Right lobe of liver (tissue), 6 donors: Measurements from ENCODE around the gene MTAP. TPM values are rescaled to one million over a fixed set of nuclear protein-coding genes. Genes with fewer than 3 reads are reported as not detected.

Source experiments
- ATAC-seq, 4 donors: fragments of 200-7000 bp; cut with Tn5 transposase; one replicate each; pipeline ENCODE4 v1.9.1; 2020; ENCODE audit warnings: mild to moderate bottlenecking in 4 of 4, moderate library complexity in 4 of 4
- DNase-seq, 3 donors: peaks; one replicate each; pipeline ENCODE4 v3.0.0-alpha.2; 2020
- H3K27ac ChIP-seq, 3 donors: fragments of 200-600 bp; one replicate each; pipeline ENCODE4 v1.8.0; 2022
- H3K27me3 ChIP-seq, 2 donors: fragments of 200-600 bp; one replicate each; pipeline ENCODE4 v1.8.0; 2022
- H3K36me3 ChIP-seq, 4 donors: fragments of 200-600 bp; sonication (generic) in 1 of 4; one replicate each; pipeline versions ENCODE4 v1.5.1 to v1.8.0; 2017 to 2022; ENCODE audit warnings: control low read depth in 1 of 4
- H3K4me1 ChIP-seq, 4 donors: fragments of 200-600 bp; sonication (generic) in 1 of 4; one replicate each; pipeline versions ENCODE4 v1.5.1 to v1.8.0; 2017 to 2022; ENCODE audit warnings: control low read depth in 1 of 4
- H3K4me3 ChIP-seq, 3 donors: fragments of 200-600 bp; one replicate each; pipeline ENCODE4 v1.8.0; 2022
- H3K9me3 ChIP-seq, 4 donors: fragments of 200-600 bp; sonication (generic) in 1 of 4; one replicate each; pipeline versions ENCODE4 v1.5.1 to v1.8.0; 2017 to 2022; ENCODE audit warnings: control low read depth in 1 of 4
- POLR2A ChIP-seq: fragments of 450-650 bp; IDR thresholded peaks from one replicate; pipeline ENCODE4 v1.6.1; 2017; ENCODE audit warnings: antibody characterized with exemption, mild to moderate bottlenecking
- WGBS: methylation state at CpG from one replicate; pipeline ENCODE4 v1.1.6; 2018; ENCODE audit warnings: low coverage, low lambda C conversion rate; ENCODE audit not compliant: insufficient coverage; ENCODE audit errors: missing lambda C conversion rate; 5-methylcytosine and 5-hydroxymethylcytosine counted together
- intact Hi-C, 2 donors: fragments of 100-400 bp; cut with DNase I; formaldehyde crosslinking; loops; one replicate each; pipeline versions ENCODE4 v1.11.2 to v1.14.1; 2022
- total RNA-seq, 6 experiments: library from RNA; depleted of rRNA in 2 of 6; stranded (reverse); fragments of >200 nt in 2 of 6; fragmentation: NEBNext Ultra II Directional in 3 of 6; extraction: Animal tissue kit (Norgen Biotek cat#: 25700) in 3 of 6; gene quantifications; one replicate each; pipeline versions ENCODE4 v1.1.0 to v1.2.4, GENCODE V29; 2016 to 2023
- TF ChIP-seq, protein P1 (sequence below), 4 donors: fragments of 200-600 bp in 3 of 4; fragments of 450-650 bp in 1 of 4; IDR thresholded peaks; one replicate each; pipeline versions ENCODE4 v1.5.1 to v1.8.0; 2016 to 2022; ENCODE audit warnings: antibody characterized with exemption in 4 of 4, mild to moderate bottlenecking in 2 of 4
- donor health status: DM: no; HTN: yes; CAD: no.
- donor health status: DM: no; HTN: no; CAD: no.
- donor health status: DM: no; HTN: no; CAD: no.
- donor health status: DM: no; HTN: yes; CAD: no.
- donor health status: DM: no; HTN: yes; CAD: no.

The MTAP gene
- total RNA-seq, 6 experiments from 2014 or later, result 18.1 to 23.7 (median 20.5) TPM

- TF ChIP-seq POLR2A, result no peak
- TF ChIP-seq, protein P1, sequence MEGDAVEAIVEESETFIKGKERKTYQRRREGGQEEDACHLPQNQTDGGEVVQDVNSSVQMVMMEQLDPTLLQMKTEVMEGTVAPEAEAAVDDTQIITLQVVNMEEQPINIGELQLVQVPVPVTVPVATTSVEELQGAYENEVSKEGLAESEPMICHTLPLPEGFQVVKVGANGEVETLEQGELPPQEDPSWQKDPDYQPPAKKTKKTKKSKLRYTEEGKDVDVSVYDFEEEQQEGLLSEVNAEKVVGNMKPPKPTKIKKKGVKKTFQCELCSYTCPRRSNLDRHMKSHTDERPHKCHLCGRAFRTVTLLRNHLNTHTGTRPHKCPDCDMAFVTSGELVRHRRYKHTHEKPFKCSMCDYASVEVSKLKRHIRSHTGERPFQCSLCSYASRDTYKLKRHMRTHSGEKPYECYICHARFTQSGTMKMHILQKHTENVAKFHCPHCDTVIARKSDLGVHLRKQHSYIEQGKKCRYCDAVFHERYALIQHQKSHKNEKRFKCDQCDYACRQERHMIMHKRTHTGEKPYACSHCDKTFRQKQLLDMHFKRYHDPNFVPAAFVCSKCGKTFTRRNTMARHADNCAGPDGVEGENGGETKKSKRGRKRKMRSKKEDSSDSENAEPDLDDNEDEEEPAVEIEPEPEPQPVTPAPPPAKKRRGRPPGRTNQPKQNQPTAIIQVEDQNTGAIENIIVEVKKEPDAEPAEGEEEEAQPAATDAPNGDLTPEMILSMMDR (IDR thresholded peaks at IDR 0.05), result no peak
- H3K4me3 ChIP-seq, result no peak overlapping the region
- intact Hi-C loops, result loop anchor here in 1 of 2 donors (5.0 to 10.0 kb wide), 2 partner anchors 200 to 443 kb away; no protein-coding TSS in a partner anchor
- peaks cover 0 to 8% (median 0%) of the 10 kb centered on the region in 4 donors for H3K4me1 ChIP-seq
- no peak for DNase-seq
- H3K27ac ChIP-seq, result no peak overlapping the region
- 83% methylated on average over 1 of the region's 3 CpGs for WGBS
- no peak for ATAC-seq
- no peaks in the 10 kb centered on the region for H3K27me3 ChIP-seq
- peaks cover 0 to 21% (median 6%) of the 10 kb centered on the region in 4 donors for H3K36me3 ChIP-seq
- H3K9me3 ChIP-seq, result no peaks in the 10 kb centered on the region
Measured at GRCh38 chr9:21811914-21812313, 9.5 kb downstream of the MTAP start.

GRCh38 chr9:21812415-21812814 lies 10.0 kb downstream of the MTAP start:
- peaks cover 0 to 25% (median 6%) of the 10 kb centered on the region in 4 donors for H3K36me3 ChIP-seq
- TF ChIP-seq, protein P1 (IDR thresholded peaks at IDR 0.05), result no peak
- no peak for TF ChIP-seq POLR2A
- no peaks in the 10 kb centered on the region for H3K9me3 ChIP-seq
- ATAC-seq (no peak), DNase-seq (no peak)
- no peaks in the 10 kb centered on the region for H3K27me3 ChIP-seq
- H3K27ac ChIP-seq, result no peak overlapping the region
- intact Hi-C loops, result loop anchor here in 1 of 2 donors (5.0 to 10.0 kb wide), 2 partner anchors 200 to 442 kb away; no protein-coding TSS in a partner anchor
- H3K4me3 ChIP-seq, result no peak overlapping the region
- WGBS, result 78% methylated on average over 1 of the region's 2 CpGs
- H3K4me1 ChIP-seq, result peaks cover 0 to 8% (median 0%) of the 10 kb centered on the region in 4 donors

DNA sequence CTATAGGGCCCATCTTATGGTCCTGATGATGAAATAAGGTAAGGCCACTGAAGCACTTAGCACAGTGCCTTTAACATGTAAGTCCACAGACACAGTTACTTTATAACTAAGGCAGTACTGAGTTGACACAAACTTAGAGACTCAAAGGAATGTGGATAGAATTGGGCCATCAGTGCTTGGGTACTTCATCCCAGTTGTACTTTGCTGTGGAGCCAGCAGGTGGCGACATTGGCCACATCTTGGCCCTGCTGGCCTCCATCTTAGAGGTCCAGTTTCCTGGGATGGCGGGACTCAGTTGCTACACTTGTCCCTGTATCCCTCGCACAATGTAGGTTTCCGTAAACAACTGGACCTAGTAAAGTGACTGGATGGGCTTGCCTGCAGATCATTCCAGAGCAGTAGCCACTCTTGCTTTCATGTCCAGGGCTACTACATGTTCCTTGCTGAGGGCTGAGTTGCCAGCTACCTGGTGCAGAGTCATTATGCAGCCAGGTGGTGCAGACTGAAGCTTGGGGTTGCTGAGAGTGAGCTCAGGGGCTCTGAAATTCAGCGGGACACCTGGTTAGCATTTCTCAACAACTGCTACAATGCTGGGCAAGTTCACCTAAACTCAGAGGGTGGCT lies 10.6 kb downstream of the MTAP start:
- H3K4me3 ChIP-seq, result no peak overlapping the region
- no peak overlapping the region for H3K27ac ChIP-seq
- peaks cover 0 to 8% (median 0%) of the 10 kb centered on the region in 4 donors for H3K4me1 ChIP-seq
- peak; percentile 67 to 72 (median 69) for DNase-seq
- H3K27me3 ChIP-seq, result no peaks in the 10 kb centered on the region
- WGBS, result 0% methylated on average over 1 of the region's 5 CpGs
- TF ChIP-seq, protein P1 (IDR thresholded peaks at IDR 0.05), result peak; percentile 89 to 96 (median 90)
- no peak for TF ChIP-seq POLR2A
- no peaks in the 10 kb centered on the region for H3K9me3 ChIP-seq
- intact Hi-C loops, result loop anchor here in 1 of 2 donors (5.0 to 10.0 kb wide), 2 partner anchors 199 to 442 kb away; no protein-coding TSS in a partner anchor
- peaks cover 0 to 29% (median 6%) of the 10 kb centered on the region in 4 donors for H3K36me3 ChIP-seq
- peak; percentile 93 to 95 (median 94) for ATAC-seq

- intact Hi-C loops, result loop anchor here in 1 of 2 donors (5.0 to 10.0 kb wide), 2 partner anchors 198 to 441 kb away; no protein-coding TSS in a partner anchor
- peak in 1 of 3 donors; percentile 67 for DNase-seq
- H3K4me3 ChIP-seq, result no peak overlapping the region
- peaks cover 0 to 8% (median 0%) of the 10 kb centered on the region in 4 donors for H3K4me1 ChIP-seq
- 37% methylated on average over 6 of the region's 8 CpGs for WGBS
- peaks cover 0 to 33% (median 11%) of the 10 kb centered on the region in 4 donors for H3K36me3 ChIP-seq
- no peaks in the 10 kb centered on the region for H3K9me3 ChIP-seq
- peak; percentile 79 to 88 (median 84) for ATAC-seq
- TF ChIP-seq, protein P1 (IDR thresholded peaks at IDR 0.05), result peak; percentile 82 to 94 (median 84)
- TF ChIP-seq POLR2A, result no peak
- H3K27me3 ChIP-seq, result no peaks in the 10 kb centered on the region
- H3K27ac ChIP-seq, result no peak overlapping the region
Measured at GRCh38 chr9:21813575-21814473, 11.4 kb downstream of the MTAP start.
